Uterus (tissue), 2 donors: Measurements from ENCODE around the gene GALNT5.

Experiments
- CTCF ChIP-seq, 4 experiments: fragments of 200-600 bp in 2 of 4; fragments of 450-650 bp in 2 of 4; sonication (generic) in 2 of 4; IDR thresholded peaks; one replicate each; pipeline ENCODE4 v1.5.1; 2016 to 2019; ENCODE audit warnings: antibody characterized with exemption in 4 of 4, mild to moderate bottlenecking in 2 of 4, moderate library complexity in 1 of 4
- POLR2A ChIP-seq, 2 donors: fragments of 450-650 bp; IDR thresholded peaks; one replicate each; pipeline ENCODE4 v1.6.1; 2016; ENCODE audit warnings: antibody characterized with exemption in 2 of 2, mild to moderate bottlenecking in 1 of 2, moderate library complexity in 1 of 2

- TF ChIP-seq CTCF (IDR thresholded peaks at IDR 0.05): peak; percentile 49 to 63 (median 52)
- TF ChIP-seq POLR2A (IDR thresholded peaks at IDR 0.05): no peak
Observed at GRCh38 chr2:157302492-157303099, 45.1 kb downstream of the GALNT5 start.
